ENCODE data around the gene FAM131C.

The FAM131C gene

DNA sequence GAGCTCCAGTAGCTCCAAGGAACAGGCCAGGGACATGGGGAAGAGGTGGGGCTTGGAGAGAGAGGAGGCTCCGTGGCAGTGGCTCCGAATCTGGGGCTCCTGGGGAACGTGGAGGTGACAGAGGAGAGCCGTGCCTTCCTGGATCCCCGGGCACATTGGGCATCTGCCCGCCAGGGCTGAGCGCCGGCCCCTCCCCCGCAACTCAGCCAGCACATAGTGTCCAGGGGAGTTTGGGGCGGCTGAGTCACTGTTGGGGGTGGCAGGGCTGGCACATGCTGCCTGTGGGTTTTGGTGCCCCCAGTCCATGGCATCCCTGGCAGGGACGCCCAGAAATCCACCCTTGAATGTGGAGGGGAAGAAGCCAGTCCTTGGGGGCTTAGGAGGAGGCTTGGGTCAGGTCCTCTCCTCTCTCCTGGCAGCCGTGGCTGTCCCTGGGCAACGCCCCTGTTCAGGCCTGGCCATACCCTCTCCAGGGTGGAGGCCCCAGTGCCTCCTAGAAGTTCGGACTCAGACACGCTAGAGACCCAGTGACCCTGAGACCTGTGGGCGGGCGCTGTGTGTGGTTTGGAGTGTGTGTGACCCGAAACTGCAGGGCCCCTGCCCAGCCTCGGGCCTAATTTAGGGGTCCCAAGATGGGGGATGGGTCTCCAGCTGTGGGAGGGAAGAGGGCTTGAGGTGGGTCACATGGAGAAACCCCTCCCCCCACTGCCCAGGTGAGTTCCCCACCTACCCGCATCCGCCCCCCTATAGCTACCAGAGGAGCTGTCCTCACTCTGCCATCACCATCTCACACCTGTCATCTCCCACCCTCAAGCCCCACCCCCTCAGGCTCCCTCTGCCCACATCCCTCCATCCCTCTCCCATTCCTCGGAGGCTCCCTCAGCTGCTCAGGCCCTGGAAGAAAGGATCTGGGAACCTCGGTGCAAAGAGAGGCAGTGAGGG is 57.2 kb downstream of the FAM131C start:
- TF ChIP-seq, protein P1, sequence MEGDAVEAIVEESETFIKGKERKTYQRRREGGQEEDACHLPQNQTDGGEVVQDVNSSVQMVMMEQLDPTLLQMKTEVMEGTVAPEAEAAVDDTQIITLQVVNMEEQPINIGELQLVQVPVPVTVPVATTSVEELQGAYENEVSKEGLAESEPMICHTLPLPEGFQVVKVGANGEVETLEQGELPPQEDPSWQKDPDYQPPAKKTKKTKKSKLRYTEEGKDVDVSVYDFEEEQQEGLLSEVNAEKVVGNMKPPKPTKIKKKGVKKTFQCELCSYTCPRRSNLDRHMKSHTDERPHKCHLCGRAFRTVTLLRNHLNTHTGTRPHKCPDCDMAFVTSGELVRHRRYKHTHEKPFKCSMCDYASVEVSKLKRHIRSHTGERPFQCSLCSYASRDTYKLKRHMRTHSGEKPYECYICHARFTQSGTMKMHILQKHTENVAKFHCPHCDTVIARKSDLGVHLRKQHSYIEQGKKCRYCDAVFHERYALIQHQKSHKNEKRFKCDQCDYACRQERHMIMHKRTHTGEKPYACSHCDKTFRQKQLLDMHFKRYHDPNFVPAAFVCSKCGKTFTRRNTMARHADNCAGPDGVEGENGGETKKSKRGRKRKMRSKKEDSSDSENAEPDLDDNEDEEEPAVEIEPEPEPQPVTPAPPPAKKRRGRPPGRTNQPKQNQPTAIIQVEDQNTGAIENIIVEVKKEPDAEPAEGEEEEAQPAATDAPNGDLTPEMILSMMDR (conservative IDR thresholded peaks at IDR 0.05; ENCODE audit: low read depth, low read length), result no peak
- DNase-seq (ENCODE audit: low read depth), result no peak

DNA sequence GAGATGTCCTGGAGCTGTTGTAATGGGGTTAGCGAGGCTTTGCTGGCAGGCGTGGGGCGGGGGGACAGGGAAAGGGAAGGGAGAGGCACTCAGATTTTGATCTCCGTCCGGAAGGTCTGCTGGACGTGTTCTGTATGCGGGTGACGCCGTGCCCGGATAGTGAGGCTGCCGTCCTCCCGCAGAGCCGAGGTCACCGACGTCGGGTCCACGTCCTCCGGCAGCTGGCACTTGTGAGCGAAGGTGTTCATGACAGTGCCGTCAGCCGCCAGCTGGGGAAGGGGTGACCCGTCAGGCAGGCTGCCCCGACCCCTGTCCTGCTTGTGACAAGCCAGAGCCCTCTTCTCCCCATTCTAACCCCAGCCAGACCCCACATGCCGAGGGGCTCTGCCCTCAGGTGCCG is 58.0 kb downstream of the FAM131C start:
- no peak overlapping the region for H3K4me3 ChIP-seq (ENCODE audit: low read length)
- TF ChIP-seq, protein P1 (conservative IDR thresholded peaks at IDR 0.05; ENCODE audit: low read depth, low read length), result no peak
- no peak for DNase-seq (ENCODE audit: low read depth)

More for the DNA sequence above, 57.2 kb downstream of the FAM131C start:
- H3K4me3 ChIP-seq (ENCODE audit: low read length), result no peak overlapping the region

DNA sequence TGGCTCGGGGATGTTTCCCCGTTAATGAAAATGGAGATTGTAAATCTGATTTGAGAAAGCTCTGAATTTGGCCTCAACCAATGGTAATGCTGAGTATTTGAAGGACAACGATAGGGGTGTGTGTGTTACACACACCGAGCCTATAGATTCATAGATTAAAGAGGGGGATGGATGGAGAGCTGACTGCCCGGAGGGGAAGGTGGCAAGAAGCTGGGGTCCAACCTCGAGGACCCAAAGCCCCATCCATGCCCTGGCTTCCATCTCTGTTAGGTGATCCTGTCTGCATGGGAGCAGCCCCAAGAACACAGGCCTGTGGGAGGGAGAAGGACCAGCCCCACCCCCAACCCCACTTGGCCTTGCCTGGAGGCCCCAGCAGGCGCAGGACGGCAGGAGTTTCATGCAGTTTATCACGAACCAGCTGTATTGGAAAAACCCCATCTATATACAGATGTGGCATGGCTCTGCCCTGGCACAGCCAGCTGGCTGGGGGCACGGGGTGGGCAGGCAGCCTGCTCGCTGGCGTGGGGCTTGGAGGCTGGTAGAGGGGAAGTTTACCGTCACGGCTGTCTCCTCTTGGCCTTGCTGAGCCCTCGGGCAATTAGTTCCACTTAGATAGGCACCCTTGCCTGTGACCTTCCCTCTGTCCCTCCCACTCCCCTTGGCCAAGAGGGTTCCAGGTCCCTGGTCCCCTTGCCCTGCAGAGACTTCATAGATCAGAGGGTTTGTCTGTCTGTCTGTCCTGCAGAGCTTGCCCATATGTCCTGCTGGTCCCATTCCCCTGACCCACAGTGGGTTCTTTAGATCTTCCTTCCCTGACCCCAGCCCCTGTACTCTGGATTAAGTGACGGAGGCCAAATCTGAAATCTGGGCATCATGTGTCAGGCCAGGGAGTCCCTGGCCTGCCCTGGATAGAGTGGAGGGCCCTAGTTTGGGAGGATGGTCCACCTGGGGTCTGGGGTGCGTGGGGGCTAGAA is 58.7 kb downstream of the FAM131C start:
- no peak overlapping the region for H3K4me3 ChIP-seq (ENCODE audit: low read length)
- DNase-seq (ENCODE audit: low read depth), result no peak
- TF ChIP-seq, protein P1 (conservative IDR thresholded peaks at IDR 0.05; ENCODE audit: low read depth, low read length), result no peak

DNA sequence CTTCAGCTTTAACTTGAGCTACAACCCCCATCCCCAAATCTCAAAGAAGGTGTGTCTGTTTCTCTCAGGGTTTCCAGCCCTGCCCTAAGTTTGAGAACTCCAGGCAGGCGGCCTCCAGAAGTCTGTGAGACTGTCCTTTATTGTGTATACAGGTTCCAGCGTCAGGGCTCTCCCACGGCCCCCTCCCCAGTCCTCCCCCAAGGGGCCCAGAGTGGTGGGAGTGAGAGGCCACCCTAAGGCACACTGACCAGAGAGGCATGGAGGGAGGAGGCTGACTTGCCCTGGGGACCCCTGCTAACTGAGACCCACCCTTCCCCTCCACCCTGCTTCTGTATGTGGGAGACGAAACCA is 59.6 kb downstream of the FAM131C start:
- TF ChIP-seq, protein P1 (conservative IDR thresholded peaks at IDR 0.05; ENCODE audit: low read depth, low read length), result no peak
- H3K4me3 ChIP-seq (ENCODE audit: low read length), result no peak overlapping the region
- DNase-seq (ENCODE audit: low read depth), result no peak

DNA sequence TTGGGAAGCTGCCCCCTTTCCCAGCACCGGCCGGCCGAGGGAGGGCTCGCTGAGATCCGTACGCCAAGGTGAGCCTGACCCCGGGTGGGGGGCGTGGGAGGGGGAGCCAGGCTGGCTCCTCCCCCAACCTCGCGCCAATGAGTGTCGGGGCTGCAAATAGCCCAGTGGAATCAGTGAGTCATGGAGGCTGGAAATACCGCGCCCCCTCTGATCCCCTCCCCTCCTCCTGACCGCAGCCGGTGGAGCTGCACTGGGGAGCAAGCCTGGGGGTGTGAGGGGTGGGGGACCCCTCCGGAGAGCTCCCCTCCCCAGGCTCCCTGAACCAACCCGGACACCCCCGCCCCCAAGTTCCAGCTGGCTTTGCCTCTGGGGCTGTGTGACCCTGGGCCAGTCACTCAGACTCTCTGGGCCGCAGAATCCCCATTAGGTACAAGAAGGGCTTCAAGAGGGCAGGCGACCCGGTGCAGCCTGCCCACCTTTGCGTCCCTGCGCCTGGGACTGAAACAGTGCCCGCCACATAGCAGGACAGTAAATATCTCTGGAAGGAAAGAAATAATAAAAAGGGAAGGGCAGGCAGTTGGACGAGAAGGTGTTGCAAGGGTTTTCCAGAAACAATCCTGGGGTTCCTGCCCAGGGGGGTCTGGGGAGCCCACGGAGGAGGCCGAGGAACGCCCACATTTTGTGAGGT is 60.1 kb downstream of the FAM131C start:
- DNase-seq (ENCODE audit: low read depth), result peak; percentile 69
- peak overlapping the region; percentile 29 for H3K4me3 ChIP-seq (ENCODE audit: low read length)
- TF ChIP-seq, protein P1 (conservative IDR thresholded peaks at IDR 0.05; ENCODE audit: low read depth, low read length), result no peak

DNA sequence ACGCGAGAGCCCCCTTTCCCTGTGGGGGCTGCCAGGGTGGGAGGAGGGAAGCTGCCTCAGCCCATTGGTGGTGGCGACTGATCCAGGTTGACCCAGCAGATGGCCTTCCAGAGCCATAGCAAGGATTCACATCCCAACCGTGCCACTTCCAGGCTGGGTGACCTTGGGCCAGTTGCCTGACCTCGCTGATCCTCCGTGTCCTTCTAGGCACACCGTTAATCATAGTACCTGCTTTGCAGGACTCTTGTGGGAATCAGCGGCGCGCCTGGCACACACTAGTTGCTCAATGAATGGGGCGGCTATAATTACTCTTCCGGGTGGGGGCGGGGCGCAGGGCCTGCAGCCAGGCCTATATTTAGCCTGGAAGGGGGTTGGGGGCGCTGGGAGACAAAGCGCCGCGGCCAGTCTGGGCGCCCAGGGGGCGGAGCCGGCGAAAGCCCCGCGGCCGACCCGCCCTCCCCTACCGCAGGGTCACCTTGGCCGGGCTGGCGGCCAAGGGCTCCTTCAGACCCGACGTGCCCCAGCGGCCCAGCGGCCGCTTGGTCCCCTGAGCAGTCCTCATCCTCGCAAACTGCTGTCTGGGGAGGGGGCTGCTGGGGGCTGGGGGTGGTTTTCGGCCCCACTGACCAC is 60.7 kb downstream of the FAM131C start:
- TF ChIP-seq, protein P1 (conservative IDR thresholded peaks at IDR 0.05; ENCODE audit: low read depth, low read length), result no peak
- DNase-seq (ENCODE audit: low read depth), result peak; percentile 58
- peak overlapping the region; percentile 29 for H3K4me3 ChIP-seq (ENCODE audit: low read length)

All from retinal pigment epithelial cell (primary cell).